Right lobe of liver (tissue), 6 donors: ENCODE measurements around the gene FDX1. TPM values are rescaled to one million over a fixed set of nuclear protein-coding genes. Genes with fewer than 3 reads are reported as not detected.
A peak's percentile ranks its signal among the peaks of the same experiment; 100 is the strongest.

Experiments
- ATAC-seq, 4 donors: fragments of 200-7000 bp; cut with Tn5 transposase; one replicate each; pipeline ENCODE4 v1.9.1; 2020; ENCODE audit warnings: mild to moderate bottlenecking in 4 of 4, moderate library complexity in 4 of 4
- DNase-seq, 3 donors: peaks; one replicate each; pipeline ENCODE4 v3.0.0-alpha.2; 2020
- H3K27ac ChIP-seq, 3 donors: fragments of 200-600 bp; one replicate each; pipeline ENCODE4 v1.8.0; 2022
- H3K27me3 ChIP-seq, 2 donors: fragments of 200-600 bp; one replicate each; pipeline ENCODE4 v1.8.0; 2022
- H3K36me3 ChIP-seq, 4 donors: fragments of 200-600 bp; sonication (generic) in 1 of 4; one replicate each; pipeline versions ENCODE4 v1.5.1 to v1.8.0; 2017 to 2022; ENCODE audit warnings: control low read depth in 1 of 4
- H3K4me1 ChIP-seq, 4 donors: fragments of 200-600 bp; sonication (generic) in 1 of 4; one replicate each; pipeline versions ENCODE4 v1.5.1 to v1.8.0; 2017 to 2022; ENCODE audit warnings: control low read depth in 1 of 4
- H3K4me3 ChIP-seq, 3 donors: fragments of 200-600 bp; one replicate each; pipeline ENCODE4 v1.8.0; 2022
- H3K9me3 ChIP-seq, 4 donors: fragments of 200-600 bp; sonication (generic) in 1 of 4; one replicate each; pipeline versions ENCODE4 v1.5.1 to v1.8.0; 2017 to 2022; ENCODE audit warnings: control low read depth in 1 of 4
- CTCF ChIP-seq, 4 donors: fragments of 200-600 bp in 3 of 4; fragments of 450-650 bp in 1 of 4; IDR thresholded peaks; one replicate each; pipeline versions ENCODE4 v1.5.1 to v1.8.0; 2016 to 2022; ENCODE audit warnings: antibody characterized with exemption in 4 of 4, mild to moderate bottlenecking in 2 of 4
- POLR2A ChIP-seq: fragments of 450-650 bp; IDR thresholded peaks from one replicate; pipeline ENCODE4 v1.6.1; 2017; ENCODE audit warnings: antibody characterized with exemption, mild to moderate bottlenecking
- WGBS: methylation state at CpG from one replicate; pipeline ENCODE4 v1.1.6; 2018; ENCODE audit warnings: low coverage, low lambda C conversion rate; ENCODE audit not compliant: insufficient coverage; ENCODE audit errors: missing lambda C conversion rate; 5-methylcytosine and 5-hydroxymethylcytosine counted together
- intact Hi-C, 2 donors: fragments of 100-400 bp; cut with DNase I; formaldehyde crosslinking; loops; one replicate each; pipeline versions ENCODE4 v1.11.2 to v1.14.1; 2022
- total RNA-seq, 6 experiments: library from RNA; depleted of rRNA in 2 of 6; stranded (reverse); fragments of >200 nt in 2 of 6; fragmentation: NEBNext Ultra II Directional in 3 of 6; extraction: Animal tissue kit (Norgen Biotek cat#: 25700) in 3 of 6; gene quantifications; one replicate each; pipeline versions ENCODE4 v1.1.0 to v1.2.4, GENCODE V29; 2016 to 2023
- donor health status: DM: no; HTN: yes; CAD: no.
- donor health status: DM: no; HTN: no; CAD: no.
- donor health status: DM: no; HTN: no; CAD: no.
- donor health status: DM: no; HTN: yes; CAD: no.
- donor health status: DM: no; HTN: yes; CAD: no.

The FDX1 gene
- total RNA-seq, 6 experiments from 2014 or later = 20.6 to 42.6 (median 25.1) TPM

- ATAC-seq (no peak), DNase-seq (no peak)
- Histone ChIP-seq H3K27me3 (no peaks in the 10 kb centered on the region), H3K4me3 (no peak overlapping the region), H3K36me3 (no peaks in the 10 kb centered on the region), H3K4me1 (no peaks in the 10 kb centered on the region), H3K27ac (no peak overlapping the region), H3K9me3 (no peaks in the 10 kb centered on the region)
- intact Hi-C loops = no loop called here
- WGBS = 81% methylated on average over 2 of the region's 2 CpGs
- TF ChIP-seq CTCF (IDR thresholded peaks at IDR 0.05) = no peak
- no peak for TF ChIP-seq POLR2A
Measured at GRCh38 chr11:110470716-110471115, 41.0 kb downstream of the FDX1 start.

- no peak overlapping the region for H3K27ac ChIP-seq
- intact Hi-C loops = no loop called here
- WGBS = 79% methylated on average over 1 of the region's 1 CpG
- no peaks in the 10 kb centered on the region for H3K27me3 ChIP-seq
- no peaks in the 10 kb centered on the region for H3K4me1 ChIP-seq
- H3K9me3 ChIP-seq = no peaks in the 10 kb centered on the region
- ATAC-seq = peak in 2 of 4 donors; percentile 21 to 25
- no peak for DNase-seq
- TF ChIP-seq CTCF (IDR thresholded peaks at IDR 0.05) = no peak
- no peak for TF ChIP-seq POLR2A
- no peak overlapping the region for H3K4me3 ChIP-seq
- no peaks in the 10 kb centered on the region for H3K36me3 ChIP-seq
Measured at GRCh38 chr11:110471371-110471770, 41.6 kb downstream of the FDX1 start.

GRCh38 chr11:110472858-110473257 is 43.1 kb downstream of the FDX1 start:
- DNase-seq (peak in 1 of 3 donors; percentile 21), ATAC-seq (peak in 2 of 4 donors; percentile 38 to 81)
- no CpG with 5 or more reads among the region's 1 CpG for WGBS
- no peak overlapping the region for H3K27ac ChIP-seq
- no peaks in the 10 kb centered on the region for H3K9me3 ChIP-seq
- H3K27me3 ChIP-seq = no peaks in the 10 kb centered on the region
- TF ChIP-seq POLR2A = no peak
- no peak for TF ChIP-seq CTCF (IDR thresholded peaks at IDR 0.05)
- no peak overlapping the region for H3K4me3 ChIP-seq
- no peaks in the 10 kb centered on the region for H3K4me1 ChIP-seq
- intact Hi-C loops = no loop called here
- H3K36me3 ChIP-seq = no peaks in the 10 kb centered on the region

DNA sequence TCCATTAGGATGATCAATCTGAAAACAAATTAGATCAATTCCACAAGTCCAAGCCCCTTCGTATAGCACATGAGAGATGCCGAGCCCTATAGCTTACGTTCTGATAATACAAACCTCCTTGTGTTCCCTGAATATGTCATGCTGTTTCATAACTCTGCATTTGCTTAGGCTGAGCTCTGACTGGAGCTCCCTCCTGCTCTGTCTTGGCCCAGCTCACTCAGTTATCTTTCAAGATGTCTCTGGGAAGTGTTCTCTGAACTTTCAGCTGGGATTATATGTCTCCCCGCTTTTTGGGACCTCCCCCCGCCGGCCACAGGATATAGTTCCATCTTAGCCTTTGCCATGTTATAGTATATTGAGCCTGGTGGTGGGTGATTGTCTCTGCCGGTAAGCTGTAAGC is 44.0 kb downstream of the FDX1 start:
- no peak for ATAC-seq
- WGBS = 91% methylated on average over 4 of the region's 7 CpGs
- no peaks in the 10 kb centered on the region for H3K36me3 ChIP-seq
- TF ChIP-seq CTCF (IDR thresholded peaks at IDR 0.05) = no peak
- no peak for TF ChIP-seq POLR2A
- H3K4me1 ChIP-seq = no peaks in the 10 kb centered on the region
- no peak overlapping the region for H3K4me3 ChIP-seq
- H3K27me3 ChIP-seq = no peaks in the 10 kb centered on the region
- intact Hi-C loops = no loop called here
- H3K27ac ChIP-seq = no peak overlapping the region
- no peaks in the 10 kb centered on the region for H3K9me3 ChIP-seq
- no peak for DNase-seq

DNA sequence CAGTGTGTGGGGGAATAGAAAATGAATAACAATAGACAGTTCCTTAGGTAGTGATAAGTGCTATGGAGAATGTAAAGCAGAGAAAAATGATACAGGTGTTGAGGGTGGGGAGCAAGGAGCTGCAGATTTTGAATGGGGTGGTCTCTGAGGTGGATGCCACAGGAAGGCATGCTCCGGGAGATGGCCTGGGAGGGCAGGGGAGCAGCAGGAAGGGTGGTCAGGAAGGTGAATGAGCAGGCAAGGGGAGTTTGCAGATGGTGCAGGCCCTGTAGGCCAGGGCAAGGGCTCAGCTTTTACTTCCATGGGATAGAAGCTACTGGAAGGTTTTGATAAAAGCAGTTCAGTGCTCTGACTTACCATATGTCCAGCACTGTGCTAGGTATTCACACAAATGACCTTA is 44.8 kb downstream of the FDX1 start:
- TF ChIP-seq POLR2A (no peak), CTCF (IDR thresholded peaks at IDR 0.05) (no peak)
- ATAC-seq = no peak
- intact Hi-C loops = no loop called here

More for the DNA sequence above, 44.8 kb downstream of the FDX1 start:
- Histone ChIP-seq H3K4me3 (no peak overlapping the region), H3K27me3 (no peaks in the 10 kb centered on the region), H3K4me1 (no peaks in the 10 kb centered on the region), H3K9me3 (no peaks in the 10 kb centered on the region), H3K36me3 (no peaks in the 10 kb centered on the region), H3K27ac (no peak overlapping the region)
- no peak for DNase-seq
- WGBS = 78% methylated on average over 1 of the region's 1 CpG
